GM19397 (cell line): ENCODE data around the gene TPH1.
"Not testable (repeated sequence)": the region's sequence is repeated elsewhere in the genome, so short reads cannot be mapped to it uniquely, and the experiment has no call there.

Source experiments
- ATAC-seq: cut with Tn5 transposase; IDR thresholded peaks from one replicate; pipeline ENCODE4 v1.9.1; 2021; ENCODE audit warnings: mild to moderate bottlenecking, moderate library complexity; ENCODE audit not compliant: unreplicated experiment

The TPH1 gene

DNA sequence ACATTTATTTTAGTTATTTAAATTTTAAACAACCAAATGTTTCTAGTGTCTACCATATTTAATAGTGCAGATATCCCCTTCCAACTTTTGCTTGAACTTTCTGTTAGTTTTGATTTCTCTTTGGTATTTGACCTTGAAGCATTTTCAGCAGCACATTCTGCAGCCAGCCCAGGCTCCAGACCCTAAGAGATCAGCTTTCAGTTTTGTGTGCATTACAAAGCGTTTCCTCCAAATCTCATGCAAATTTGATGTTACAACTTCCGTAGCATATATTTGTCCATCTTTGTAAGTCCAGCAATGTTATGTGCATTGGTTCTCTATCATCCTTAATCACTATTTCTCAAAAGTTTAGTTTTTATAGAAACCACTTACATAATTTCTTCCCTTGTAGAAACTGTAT lies 18.6 kb downstream of the TPH1 start:
- ATAC-seq = no peak

DNA sequence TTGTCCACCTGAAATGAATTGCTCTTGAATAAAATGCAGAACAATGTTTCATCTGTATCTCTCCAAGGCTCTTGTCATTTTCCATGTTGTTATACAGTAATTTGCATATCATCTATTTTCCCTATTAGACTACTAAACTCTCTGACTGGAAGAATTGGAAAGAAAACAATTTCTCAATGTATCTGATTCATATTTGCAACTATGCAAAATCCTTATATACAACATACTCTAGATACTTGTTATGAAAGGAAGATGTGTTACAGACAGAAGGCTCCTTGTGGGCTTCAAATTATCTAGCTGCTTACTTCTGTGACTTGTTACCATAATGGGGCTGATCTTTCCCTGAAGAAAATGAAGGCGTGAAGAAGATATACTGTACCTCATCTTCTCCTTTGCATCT lies 23.6 kb downstream of the TPH1 start:
- no peak for ATAC-seq

DNA sequence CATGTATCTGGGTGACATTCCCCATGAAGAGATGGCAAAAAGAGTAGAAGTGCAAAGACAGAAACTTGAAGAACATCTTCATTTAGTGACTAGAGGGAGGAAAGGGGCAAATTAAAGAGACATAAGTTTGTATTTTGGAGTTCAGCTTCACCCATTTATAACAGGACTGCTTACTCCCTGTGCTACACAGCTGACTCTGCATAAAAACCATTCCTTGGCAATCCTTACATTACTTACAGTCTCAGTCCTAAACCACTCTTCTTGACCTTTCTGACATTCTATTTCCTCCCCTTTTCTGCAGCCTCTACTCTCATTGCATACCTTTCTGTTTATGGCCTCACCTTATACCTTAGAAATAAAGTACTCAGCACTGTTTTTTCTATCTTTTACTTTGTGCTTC lies 26.4 kb downstream of the TPH1 start:
- ATAC-seq = no peak

DNA sequence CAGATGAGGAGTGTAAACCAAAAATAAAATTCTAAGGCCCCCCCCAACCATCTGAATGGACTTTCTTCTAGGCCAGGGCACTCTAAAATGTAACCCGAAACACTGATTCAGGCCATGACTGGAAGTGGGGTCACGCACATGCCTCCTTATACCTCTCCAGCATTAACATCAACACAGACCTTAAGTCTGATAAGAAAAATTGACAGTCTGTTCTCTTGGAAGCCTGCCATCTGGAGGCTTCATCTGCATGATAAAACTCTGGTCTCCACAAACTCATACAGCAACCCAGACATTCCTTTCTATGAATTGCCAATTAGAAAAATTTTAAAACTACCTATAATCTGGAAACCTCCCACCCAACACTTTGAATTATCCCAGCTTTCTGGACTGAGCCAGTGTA lies 29.3 kb downstream of the TPH1 start:
- ATAC-seq = no peak

DNA sequence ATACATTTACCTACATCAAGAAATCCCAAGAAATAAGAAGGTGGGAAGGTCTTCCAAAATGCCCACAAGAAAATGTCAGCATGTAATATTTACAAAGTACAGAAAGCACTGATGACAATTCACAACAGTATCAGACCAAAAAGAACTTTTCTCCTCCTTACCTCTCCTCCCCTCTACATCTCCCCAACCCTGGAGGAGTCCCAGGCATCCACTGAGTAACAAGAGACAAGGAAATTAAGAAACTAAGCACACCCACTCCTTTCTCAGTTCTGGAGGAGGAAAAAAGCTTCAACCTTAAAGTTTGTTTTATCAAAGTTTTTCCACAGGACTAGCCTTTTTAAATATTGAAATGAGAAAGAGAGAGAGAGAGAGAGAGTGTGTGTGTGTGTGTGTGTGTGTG lies 31.2 kb downstream of the TPH1 start:
- ATAC-seq = no peak

DNA sequence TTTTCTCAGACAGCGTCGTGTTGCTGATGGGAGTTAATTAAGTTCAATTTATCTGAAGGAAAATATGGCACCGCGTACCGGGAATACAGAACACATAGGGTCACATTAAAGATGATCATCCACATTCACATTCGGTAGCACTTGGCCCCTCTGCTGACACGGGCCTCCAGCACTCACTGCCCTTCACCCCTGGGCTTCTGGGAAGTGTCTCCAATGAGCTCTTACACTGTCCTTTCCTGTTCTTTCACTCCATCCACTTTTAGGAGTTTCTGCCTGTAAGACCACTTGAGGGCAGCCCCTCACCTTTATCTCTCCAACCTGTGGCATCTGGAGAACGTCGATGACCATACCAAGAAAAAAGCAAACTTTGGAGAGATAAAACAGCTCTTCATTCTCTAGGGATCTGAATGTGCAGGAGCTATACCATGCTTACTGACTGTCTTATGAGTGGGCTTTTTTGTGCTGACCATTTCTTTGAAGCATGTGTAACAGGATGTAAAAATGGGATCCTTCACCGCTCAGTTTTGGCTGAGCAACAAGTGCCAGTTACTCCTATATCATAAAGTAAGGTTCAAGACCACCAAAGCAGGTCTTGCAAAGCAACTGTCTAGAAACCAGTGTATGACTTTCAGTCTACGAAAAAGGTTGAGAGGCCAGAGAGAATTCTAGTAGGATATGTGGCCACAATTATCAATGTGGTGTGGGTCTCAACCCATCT lies 32.1 kb downstream of the TPH1 start:
- no peak for ATAC-seq

DNA sequence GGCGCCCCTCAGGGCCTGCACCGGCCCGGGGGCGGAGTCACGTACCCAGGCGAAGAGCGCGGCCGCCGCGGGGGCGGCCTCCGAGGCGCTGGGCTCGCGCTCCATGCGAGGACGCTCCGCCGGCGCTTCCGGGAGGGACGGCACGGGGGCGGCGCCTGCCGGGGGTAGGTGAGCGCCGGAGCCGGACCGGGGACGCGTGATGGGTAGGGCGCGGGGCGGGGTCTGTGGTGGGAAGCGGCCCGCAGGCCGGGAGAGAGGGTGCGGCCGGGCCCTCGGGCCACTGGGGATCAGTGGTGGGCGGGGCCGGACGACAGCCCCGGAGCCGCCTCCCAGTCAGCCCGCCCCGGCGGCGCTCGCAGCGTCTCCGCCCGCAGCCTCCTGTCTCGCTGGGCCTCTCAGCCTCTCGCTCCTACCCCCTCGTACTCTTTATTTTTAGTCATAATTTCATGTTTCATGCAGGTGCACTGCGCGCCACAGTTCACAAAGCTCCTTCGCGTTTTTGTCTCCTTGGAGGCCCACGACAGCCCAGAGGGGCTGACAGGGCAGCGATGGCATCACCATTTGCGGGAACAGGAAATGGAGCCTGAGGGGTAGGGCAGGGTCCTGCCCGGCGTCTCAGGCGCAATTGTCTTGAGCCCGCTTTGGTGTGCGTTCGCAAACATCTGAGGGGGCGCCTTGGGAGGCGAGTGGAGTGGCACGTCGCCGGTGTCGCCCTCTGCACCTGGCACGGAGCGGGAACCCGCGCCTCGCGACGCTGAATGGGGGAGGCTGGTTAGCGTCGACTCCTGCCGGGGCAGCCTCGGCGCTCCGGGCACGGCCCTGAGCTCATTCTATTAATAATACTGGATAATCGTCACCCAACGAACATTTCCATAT lies 32.9 kb downstream of the TPH1 start, which contains the start of gene SERGEF:
Gene SERGEF, minus strand, starts transcription at position 142 of the 876 bp plus-strand sequence. Its CDS starts 37 bp downstream, at position 105.
- ATAC-seq = peak; percentile 97

DNA sequence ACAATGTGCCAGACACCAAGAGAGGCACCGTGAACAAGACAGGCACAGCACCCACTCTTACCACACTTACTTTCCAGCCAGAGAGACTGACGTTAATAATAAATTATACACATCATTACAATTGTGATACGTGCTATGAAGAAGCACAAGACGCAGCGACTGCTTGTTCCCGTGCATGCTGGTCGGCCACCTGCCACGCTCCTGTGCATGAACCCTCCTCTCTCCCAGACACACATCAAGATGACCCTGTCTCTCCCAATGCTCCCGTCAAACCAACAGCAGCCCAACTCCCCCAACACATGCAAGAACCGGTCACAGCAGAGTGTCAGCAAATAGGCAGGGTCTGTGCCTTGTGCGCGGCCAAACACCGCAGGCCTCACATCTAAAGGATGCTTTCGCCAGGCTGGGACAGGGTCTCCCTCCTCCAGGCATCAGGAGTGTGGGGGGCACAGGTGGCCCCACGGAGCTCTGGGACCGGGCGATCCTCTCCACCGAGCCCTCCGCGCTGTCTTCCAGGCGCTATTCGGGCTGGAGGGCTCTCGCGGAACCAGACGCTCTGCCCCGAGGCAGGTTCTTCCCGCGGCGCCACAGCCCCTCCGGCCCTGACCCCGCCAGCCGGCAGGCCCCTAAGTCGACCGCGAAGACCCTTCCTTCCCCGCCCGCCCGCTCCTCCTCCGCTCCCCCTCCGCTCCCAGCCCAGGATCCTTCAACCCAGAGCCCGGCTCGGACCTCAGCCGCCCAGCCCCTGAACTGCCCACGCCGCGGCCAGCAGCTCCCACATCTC lies 33.8 kb downstream of the TPH1 start:
- ATAC-seq = no peak

DNA sequence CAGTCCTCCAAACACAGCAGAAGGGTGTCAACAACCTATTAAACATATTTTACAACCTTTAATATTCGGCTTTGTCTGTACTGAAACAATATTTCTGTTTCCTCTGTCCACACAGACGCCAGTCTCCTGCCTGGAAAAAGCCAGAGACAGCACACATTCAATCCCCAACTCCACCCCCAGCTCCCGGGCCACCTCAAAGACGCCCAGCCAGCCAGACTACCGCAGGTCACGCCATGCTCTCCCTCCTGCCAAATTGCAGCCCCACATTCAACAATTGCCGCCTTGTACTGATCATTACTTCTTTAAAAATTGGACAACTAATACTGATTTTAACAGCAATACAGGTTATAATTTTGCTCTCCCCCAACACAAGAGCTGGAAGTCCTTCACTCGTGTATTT lies 34.4 kb downstream of the TPH1 start:
- ATAC-seq = no peak

DNA sequence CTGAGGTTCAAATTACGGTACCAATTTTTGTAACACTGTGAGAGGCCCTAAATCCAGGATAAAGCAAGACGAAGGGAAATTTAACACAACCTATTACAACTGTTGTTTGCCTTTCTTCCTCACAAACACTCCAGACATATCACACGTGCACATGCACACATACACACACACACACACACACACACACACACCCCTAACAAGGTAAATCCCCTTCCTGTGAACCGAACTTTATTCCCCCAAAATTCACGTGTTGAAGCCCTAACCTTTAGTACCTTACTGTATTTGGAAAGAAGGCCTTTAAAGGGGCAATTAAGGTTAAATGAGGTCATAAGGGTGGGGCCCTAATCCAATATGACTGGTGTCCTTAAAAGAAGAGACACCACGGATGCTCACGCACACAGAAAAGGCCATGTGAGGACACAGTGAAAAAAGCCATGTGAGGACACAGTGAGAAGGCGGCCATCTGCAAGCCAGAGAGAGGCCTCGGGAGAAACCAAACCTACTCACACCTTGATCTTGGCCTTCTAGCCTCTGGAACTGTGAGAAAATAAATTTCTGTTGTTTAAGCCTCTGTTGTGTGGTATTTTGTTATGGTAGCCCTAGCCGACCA lies 35.0 kb downstream of the TPH1 start:
- no peak for ATAC-seq

DNA sequence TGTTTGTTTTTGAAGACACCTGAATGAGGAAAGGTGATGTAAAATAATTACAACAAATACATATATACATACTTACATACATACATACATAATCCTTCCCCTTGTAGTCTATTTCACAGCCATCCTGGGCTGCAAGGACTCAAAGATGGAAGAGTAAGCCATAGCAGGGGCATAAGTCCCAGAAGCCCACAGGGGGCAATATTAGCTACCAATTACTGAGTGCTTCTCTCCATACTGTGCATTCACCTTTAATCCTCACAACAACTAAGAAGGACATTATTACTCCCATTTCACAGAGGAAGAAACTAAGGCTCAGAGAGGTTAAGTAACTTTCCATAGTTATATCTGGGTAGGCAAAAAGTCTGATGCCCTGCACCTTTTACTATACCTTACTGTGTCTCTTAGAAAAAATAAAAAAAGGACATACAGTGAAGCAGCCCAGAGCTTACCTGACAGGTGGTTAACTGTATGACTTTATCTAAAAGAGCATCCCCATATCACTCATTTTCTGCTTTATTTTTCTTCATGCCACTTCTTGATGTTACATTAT lies 35.9 kb downstream of the TPH1 start:
- ATAC-seq = no peak

DNA sequence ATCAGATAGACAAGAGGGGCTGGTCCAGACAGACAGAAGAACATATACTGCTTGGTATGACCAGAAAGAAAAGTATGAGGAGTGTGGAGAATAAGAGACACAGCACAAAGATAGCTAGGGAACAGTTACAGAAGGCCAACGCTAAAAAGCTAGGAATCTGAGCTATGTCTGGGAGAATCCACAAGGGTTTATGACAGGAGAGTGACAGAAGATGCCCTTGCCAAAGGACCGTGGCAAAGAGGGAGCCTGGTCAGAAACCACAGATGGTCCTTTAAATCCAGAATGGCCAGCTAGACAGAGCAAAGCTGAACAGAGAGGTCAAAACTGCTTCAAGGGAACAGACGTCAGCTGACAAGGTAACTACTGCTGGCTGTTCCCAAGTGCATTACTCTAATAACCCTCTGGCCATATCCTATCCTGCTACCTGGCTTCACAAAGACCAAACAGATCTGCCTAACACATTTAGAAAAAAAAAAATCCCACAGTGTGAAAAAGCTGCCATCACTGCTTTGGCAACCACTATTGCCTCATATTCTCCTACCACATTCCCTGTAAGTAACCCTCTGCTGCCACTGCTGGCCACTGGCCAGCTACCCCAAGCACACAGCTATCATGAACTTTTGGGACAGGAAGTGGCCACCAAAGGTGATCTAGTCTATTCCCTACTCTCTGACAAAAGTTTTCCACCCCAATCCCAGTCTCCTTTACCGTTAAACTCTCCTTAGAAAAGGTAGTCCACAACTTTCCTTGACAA lies 40.5 kb downstream of the TPH1 start:
- ATAC-seq = no peak

DNA sequence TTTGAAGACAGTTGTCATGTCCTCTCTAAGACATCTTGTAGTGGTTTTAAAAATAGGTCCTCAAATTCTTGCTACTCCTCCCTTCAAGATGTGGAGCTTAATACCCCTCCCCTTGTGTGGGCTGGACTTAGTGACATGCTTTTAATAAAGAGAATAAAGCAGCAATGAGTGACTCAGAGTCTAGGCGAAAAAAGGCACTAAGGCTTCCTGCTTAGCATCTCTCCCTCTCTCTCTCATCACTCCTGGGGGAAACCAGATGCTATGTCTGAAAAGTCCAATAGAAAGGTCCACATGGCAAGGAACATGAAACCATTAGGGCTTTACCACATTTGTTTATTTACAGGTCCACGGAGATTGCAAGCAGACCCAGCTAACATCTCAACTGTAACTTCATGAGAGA lies 44.9 kb downstream of the TPH1 start:
- no peak for ATAC-seq

DNA sequence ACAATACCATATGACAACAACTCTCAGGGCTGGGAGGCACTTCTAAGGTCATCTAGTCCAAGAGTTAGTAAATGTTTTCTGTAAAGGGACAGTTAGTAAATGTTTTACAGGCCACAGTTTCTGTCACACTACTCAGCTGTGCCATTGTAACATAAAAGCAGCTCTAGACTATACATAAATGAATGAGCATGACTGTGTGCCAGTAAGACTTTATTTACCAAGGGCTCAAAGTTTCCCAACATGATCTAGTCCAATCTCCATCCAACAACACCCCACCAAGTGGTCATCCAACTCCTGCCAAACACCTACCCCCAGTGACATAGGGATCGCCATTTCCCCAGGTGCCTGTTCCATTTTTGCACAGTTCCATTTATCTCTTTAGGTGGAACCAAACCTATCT lies 45.3 kb downstream of the TPH1 start:
- no peak for ATAC-seq

DNA sequence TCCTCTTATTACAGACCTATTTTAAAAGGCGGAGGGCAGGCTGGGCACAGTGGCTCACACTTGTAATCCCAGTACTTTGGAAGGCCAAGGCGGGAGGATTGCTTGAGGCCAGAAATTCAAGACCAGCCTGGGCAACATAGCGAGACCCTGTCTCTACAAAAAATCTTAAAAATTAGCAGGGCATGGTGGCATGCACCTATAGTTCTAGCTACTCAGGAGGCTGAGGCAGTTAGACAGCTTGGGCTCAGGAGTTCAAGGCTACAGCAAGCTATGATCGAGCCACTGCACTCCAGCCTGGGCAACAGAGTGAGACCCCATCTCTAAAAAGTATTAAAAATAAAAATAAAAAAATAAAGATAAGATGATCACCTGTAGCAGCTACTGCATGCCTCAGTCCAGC lies 45.9 kb downstream of the TPH1 start:
- ATAC-seq = not testable (repeated sequence)
